HFFc6 (cell line): ENCODE measurements around the gene NBAS. TPM values are rescaled to one million over a fixed set of nuclear protein-coding genes. Genes with fewer than 3 reads are reported as not detected.

ENCODE experiments used
- DNase-seq: peaks from one replicate; pipeline ENCODE4 v3.0.0-alpha.2; 2018
- H3K27ac Mint-ChIP-seq: 2 replicates; pipeline ENCODE4 v1.8.0; 2020; ENCODE audit warnings: mild to moderate bottlenecking, mixed read lengths
- H3K27me3 Mint-ChIP-seq: 2 replicates; pipeline ENCODE4 v1.8.0; 2021; ENCODE audit warnings: mild to moderate bottlenecking, moderate library complexity, mixed read lengths; ENCODE audit not compliant: insufficient read depth
- H3K36me3 Mint-ChIP-seq: 2 replicates; pipeline ENCODE4 v1.8.0; 2021; ENCODE audit warnings: low read depth, mixed read lengths
- H3K4me1 Mint-ChIP-seq: 2 replicates; pipeline ENCODE4 v1.8.0; 2020; ENCODE audit warnings: low read depth, mixed read lengths
- H3K4me3 Mint-ChIP-seq: 2 replicates; pipeline ENCODE4 v1.8.0; 2020; ENCODE audit warnings: mild to moderate bottlenecking, moderate library complexity, mixed read lengths
- H3K9me3 Mint-ChIP-seq: 2 replicates; pipeline ENCODE4 v1.8.0; 2020; ENCODE audit warnings: mild to moderate bottlenecking, mixed read lengths
- CTCF ChIP-seq: fragments of 200-600 bp; sonication (generic); IDR thresholded peaks from 2 replicates; pipeline ENCODE4 v1.5.0; 2021; ENCODE audit warnings: antibody characterized with exemption, mild to moderate bottlenecking
- total RNA-seq, 6 experiments: library from RNA; stranded (reverse); fragmentation: NEBNext Ultra II Directional; extraction: Animal tissue kit (Norgen Biotek cat#: 25700); gene quantifications; 2 replicates in 1 of 6; 3 replicates in 5 of 6; pipeline ENCODE4 v1.2.3, GENCODE V29; 2021

Gene NBAS
- total RNA-seq, 6 experiments from 2014 or later = 43.5 to 54.0 (median 52.2) TPM

- H3K27me3 Mint-ChIP-seq = peaks cover 4% of the 10 kb centered on the region
- DNase-seq = no peak
- H3K4me3 Mint-ChIP-seq = no peak overlapping the region; the same call in 1 of the 2 replicates
- H3K27ac Mint-ChIP-seq = no peak overlapping the region
- peaks cover 33% of the 10 kb centered on the region; the same call in 1 of the 2 replicates for H3K4me1 Mint-ChIP-seq
- no peaks in the 10 kb centered on the region for H3K36me3 Mint-ChIP-seq
- no peak for TF ChIP-seq CTCF
- no peaks in the 10 kb centered on the region for H3K9me3 Mint-ChIP-seq
Observed at GRCh38 chr2:15142069-15142689, 419.0 kb downstream of the NBAS start.

- Mint-ChIP-seq H3K9me3 (no peaks in the 10 kb centered on the region), H3K4me3 (no peak overlapping the region), H3K36me3 (no peaks in the 10 kb centered on the region), H3K27me3 (peaks cover 4% of the 10 kb centered on the region), H3K27ac (no peak overlapping the region), H3K4me1 (peaks cover 33% of the 10 kb centered on the region; the same call in 1 of the 2 replicates)
- TF ChIP-seq CTCF = no peak
- no peak for DNase-seq
Observed at GRCh38 chr2:15141211-15141610, 419.9 kb downstream of the NBAS start.

GRCh38 chr2:15136639-15137038 is 424.5 kb downstream of the NBAS start:
- DNase-seq = no peak
- no peaks in the 10 kb centered on the region for H3K9me3 Mint-ChIP-seq
- H3K4me3 Mint-ChIP-seq = no peak overlapping the region

GRCh38 chr2:15134957-15135356 is 426.2 kb downstream of the NBAS start:
- Mint-ChIP-seq H3K4me3 (no peak overlapping the region), H3K27ac (no peak overlapping the region), H3K27me3 (no peaks in the 10 kb centered on the region; the same call in 1 of the 2 replicates), H3K4me1 (no peaks in the 10 kb centered on the region), H3K36me3 (no peaks in the 10 kb centered on the region), H3K9me3 (no peaks in the 10 kb centered on the region)
- no peak for TF ChIP-seq CTCF
- DNase-seq = no peak

More at GRCh38 chr2:15136639-15137038, 424.5 kb downstream of the NBAS start:
- Mint-ChIP-seq H3K27me3 (no peaks in the 10 kb centered on the region; the same call in 1 of the 2 replicates), H3K36me3 (no peaks in the 10 kb centered on the region), H3K27ac (no peak overlapping the region), H3K4me1 (no peaks in the 10 kb centered on the region)
- TF ChIP-seq CTCF = no peak

GRCh38 chr2:15133461-15133860 is 427.7 kb downstream of the NBAS start:
- peaks cover 4% of the 10 kb centered on the region for H3K27me3 Mint-ChIP-seq
- no peak for TF ChIP-seq CTCF
- H3K27ac Mint-ChIP-seq = no peak overlapping the region
- no peaks in the 10 kb centered on the region for H3K4me1 Mint-ChIP-seq
- no peak overlapping the region for H3K4me3 Mint-ChIP-seq
- DNase-seq = no peak
- no peaks in the 10 kb centered on the region for H3K9me3 Mint-ChIP-seq
- no peaks in the 10 kb centered on the region for H3K36me3 Mint-ChIP-seq
